Measurements from ENCODE around the gene ACTR6. TPM values are rescaled to one million over a fixed set of nuclear protein-coding genes. Genes with fewer than 3 reads are reported as not detected.

Gene ACTR6
- total RNA-seq, 2 donors from 2014 or later = 5.2 TPM; not detected in 1

DNA sequence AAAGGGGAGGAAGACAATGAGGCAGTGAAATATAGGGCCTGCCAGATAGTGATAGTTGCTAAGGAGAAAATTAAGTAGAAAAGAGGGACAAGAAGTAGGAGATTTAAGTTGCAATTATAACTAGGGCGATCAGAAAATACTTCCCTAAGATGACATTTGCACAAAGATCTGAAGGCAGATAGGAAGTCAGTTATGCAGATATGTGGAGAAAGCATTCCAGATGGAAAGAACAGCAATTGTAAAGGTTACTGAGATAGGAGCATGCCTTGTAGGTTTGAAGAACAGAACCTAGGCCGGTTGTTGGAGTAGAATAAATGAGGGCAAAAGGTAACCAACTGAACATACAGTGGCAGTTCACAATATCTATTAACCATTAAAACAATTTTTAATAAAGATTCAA lies 21.4 kb upstream of the ACTR6 start:
- DNase-seq (no peak), ATAC-seq (no peak)
- Histone ChIP-seq H3K4me3 (no peak overlapping the region), H3K36me3 (replicated peaks in 1 of 2; ENCODE audit: insufficient read depth in 1 of 2, low read depth in 2 of 2) (peaks cover 0 to 2% of the 10 kb centered on the region in 2 donors), H3K27me3 (no peaks in the 10 kb centered on the region), H3K9me3 (no peaks in the 10 kb centered on the region), H3K27ac (no peak overlapping the region), H3K4me1 (no peaks in the 10 kb centered on the region)
- intact Hi-C loops (cut with DNase I) = no loop called here
- WGBS, 2 donors = 77 to 86% methylated on average over 2 of the region's 2 CpGs
- TF ChIP-seq POLR2A (IDR thresholded peaks at IDR 0.05) = no peak
- TF ChIP-seq CTCF (IDR thresholded peaks at IDR 0.05) = no peak

DNA sequence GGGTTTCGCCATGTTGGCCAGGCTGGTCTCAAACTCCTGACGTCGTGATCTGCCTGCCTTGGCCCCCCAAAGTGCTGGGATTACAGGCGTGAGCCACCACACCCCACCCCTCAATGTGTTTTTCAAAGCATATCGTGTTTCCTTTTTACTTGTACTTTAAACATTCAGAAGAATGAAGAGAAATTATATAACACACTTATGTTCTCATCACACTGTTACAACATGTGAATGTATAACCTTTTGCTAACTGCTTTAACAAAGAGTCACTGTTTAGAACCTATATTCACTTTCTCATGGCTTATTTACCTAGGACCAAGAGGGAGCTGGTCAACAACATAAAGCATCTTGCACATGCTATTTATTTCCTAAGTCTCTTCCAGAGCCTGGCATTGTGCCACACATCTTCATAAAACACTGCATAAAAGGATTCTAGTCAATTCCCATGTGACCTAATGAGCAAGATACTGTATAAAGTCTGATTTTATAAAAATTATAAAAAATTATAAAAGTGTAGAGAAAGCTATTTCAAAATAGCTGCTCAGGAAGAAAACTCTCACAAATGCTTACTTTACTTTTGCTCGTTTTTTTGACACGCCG lies 16.0 kb upstream of the ACTR6 start:
- H3K4me3 ChIP-seq = no peak overlapping the region
- intact Hi-C loops (cut with DNase I) = no loop called here
- no peak for TF ChIP-seq POLR2A (IDR thresholded peaks at IDR 0.05)
- no peak for TF ChIP-seq CTCF (IDR thresholded peaks at IDR 0.05)
- no peaks in the 10 kb centered on the region for H3K4me1 ChIP-seq
- WGBS, 2 donors = 95 to 96% methylated on average over 8 of the region's 8 CpGs
- H3K27me3 ChIP-seq = no peaks in the 10 kb centered on the region
- no peak for ATAC-seq
- H3K36me3 ChIP-seq (replicated peaks in 1 of 2; ENCODE audit: insufficient read depth in 1 of 2, low read depth in 2 of 2) = no peaks in the 10 kb centered on the region
- H3K27ac ChIP-seq = no peak overlapping the region
- DNase-seq = no peak
- H3K9me3 ChIP-seq = no peaks in the 10 kb centered on the region

GRCh38 chr12:100185361-100185894 lies 15.2 kb upstream of the ACTR6 start:
- Histone ChIP-seq H3K36me3 (replicated peaks in 1 of 2; ENCODE audit: insufficient read depth in 1 of 2, low read depth in 2 of 2) (no peaks in the 10 kb centered on the region), H3K27me3 (no peaks in the 10 kb centered on the region), H3K9me3 (no peaks in the 10 kb centered on the region), H3K27ac (no peak overlapping the region), H3K4me3 (no peak overlapping the region), H3K4me1 (no peaks in the 10 kb centered on the region)
- WGBS, 2 donors = 81 to 94% methylated on average over 5 of the region's 5 CpGs
- DNase-seq = no peak
- TF ChIP-seq POLR2A (IDR thresholded peaks at IDR 0.05) (no peak), CTCF (IDR thresholded peaks at IDR 0.05) (no peak)
- ATAC-seq = no peak
- intact Hi-C loops (cut with DNase I) = no loop called here

- no peak for DNase-seq
- ATAC-seq = no peak
- Histone ChIP-seq H3K9me3 (no peaks in the 10 kb centered on the region), H3K4me3 (no peak overlapping the region), H3K36me3 (replicated peaks in 1 of 2; ENCODE audit: insufficient read depth in 1 of 2, low read depth in 2 of 2) (no peaks in the 10 kb centered on the region), H3K27ac (no peak overlapping the region), H3K27me3 (no peaks in the 10 kb centered on the region), H3K4me1 (no peaks in the 10 kb centered on the region)
- intact Hi-C loops (cut with DNase I) = no loop called here
- WGBS, 2 donors = 59 to 67% methylated on average over 6 of the region's 6 CpGs
- TF ChIP-seq POLR2A (IDR thresholded peaks at IDR 0.05) = no peak
Observed at GRCh38 chr12:100186071-100186470, 14.5 kb upstream of the ACTR6 start.

DNA sequence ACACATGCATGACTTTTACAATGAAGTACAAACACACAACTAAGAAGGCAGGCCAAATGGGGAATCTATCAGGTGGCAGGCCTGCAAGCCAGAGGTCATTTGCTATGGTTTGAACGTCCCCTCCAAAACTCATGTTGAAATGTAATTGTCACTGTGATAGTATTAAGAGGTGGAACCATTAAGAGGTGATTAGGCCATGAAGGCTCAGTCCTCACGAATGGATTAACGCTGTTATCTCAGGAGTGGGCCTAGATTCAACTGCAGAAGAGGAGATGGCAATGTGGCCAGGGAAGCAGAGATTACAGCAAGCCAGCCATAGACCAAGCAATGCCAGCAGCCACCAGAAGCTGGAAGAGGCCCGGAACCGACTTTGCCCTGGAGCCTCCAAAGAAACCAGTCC lies 13.5 kb upstream of the ACTR6 start:
- intact Hi-C loops (cut with DNase I) = no loop called here

More for the DNA sequence above, 13.5 kb upstream of the ACTR6 start:
- DNase-seq = no peak
- Histone ChIP-seq H3K9me3 (no peaks in the 10 kb centered on the region), H3K36me3 (replicated peaks in 1 of 2; ENCODE audit: insufficient read depth in 1 of 2, low read depth in 2 of 2) (no peaks in the 10 kb centered on the region), H3K4me1 (no peaks in the 10 kb centered on the region), H3K27ac (no peak overlapping the region), H3K27me3 (no peaks in the 10 kb centered on the region), H3K4me3 (no peak overlapping the region)
- WGBS, 2 donors = 80 to 82% methylated on average over 5 of the region's 5 CpGs
- TF ChIP-seq CTCF (IDR thresholded peaks at IDR 0.05) = no peak
- ATAC-seq = no peak
